ENCODE measurements around the gene TMEM190. TPM values are rescaled to one million over a fixed set of nuclear protein-coding genes. Genes with fewer than 3 reads are reported as not detected.
"Not testable (repeated sequence)": the region's sequence is repeated elsewhere in the genome, so short reads cannot be mapped to it uniquely, and the experiment has no call there.

The TMEM190 gene
- not detected for total RNA-seq

DNA sequence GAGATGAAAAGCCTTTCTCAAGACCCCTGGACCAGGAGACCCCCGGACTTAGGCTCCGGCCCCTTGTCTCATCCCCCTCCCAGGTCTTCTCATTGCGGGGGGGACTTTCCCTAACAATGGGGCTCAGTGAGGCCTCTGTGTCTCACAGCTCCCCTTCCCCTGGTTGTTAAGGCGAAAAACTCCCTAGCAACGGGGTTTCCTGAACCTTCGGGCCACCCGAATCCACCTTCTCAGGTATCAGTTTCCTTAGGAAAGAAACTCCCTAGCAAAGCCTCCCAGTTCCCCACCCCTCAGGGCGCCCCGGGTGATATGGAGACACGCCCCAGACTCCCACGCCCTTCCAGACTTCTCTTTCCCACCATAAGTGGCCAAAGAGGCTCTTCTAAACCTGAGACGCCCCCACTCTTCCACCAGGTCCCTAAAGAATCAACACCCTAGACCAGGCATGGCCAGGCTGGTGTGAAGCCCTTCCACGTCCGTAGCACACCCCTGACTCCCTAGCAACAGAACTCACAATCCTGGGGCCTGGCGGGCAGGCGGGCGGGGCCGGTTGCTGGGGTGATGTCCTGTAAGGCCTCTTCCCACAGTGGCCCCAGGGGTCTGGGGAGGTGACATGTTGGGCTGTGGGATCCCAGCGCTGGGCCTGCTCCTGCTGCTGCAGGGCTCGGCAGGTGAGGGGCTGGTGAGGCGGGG, at the start of gene TMEM190:
Gene TMEM190 (plus strand): TSS at position 586 of the 693 bp plus-strand sequence. CDS start 28 bp downstream, at position 614.
- no peaks in the 10 kb centered on the region for H3K9me3 ChIP-seq
- no peaks in the 10 kb centered on the region for H3K36me3 ChIP-seq
- peaks cover 51 to 65% (median 63%) of the 10 kb centered on the region in 3 donors for H3K27me3 ChIP-seq
- intact Hi-C loops (cut with DNase I; ENCODE audit: low total_unique reads) = no loop called here
- H3K27ac ChIP-seq = no peak within 1 kb of the TSS
- H3K4me1 ChIP-seq = no peaks in the 10 kb centered on the region
- ATAC-seq = no peak
- no peak within 1 kb of the TSS for H3K4me3 ChIP-seq
- TF ChIP-seq POLR2A (IDR thresholded peaks at IDR 0.05) = no peak
- TF ChIP-seq, protein P1, sequence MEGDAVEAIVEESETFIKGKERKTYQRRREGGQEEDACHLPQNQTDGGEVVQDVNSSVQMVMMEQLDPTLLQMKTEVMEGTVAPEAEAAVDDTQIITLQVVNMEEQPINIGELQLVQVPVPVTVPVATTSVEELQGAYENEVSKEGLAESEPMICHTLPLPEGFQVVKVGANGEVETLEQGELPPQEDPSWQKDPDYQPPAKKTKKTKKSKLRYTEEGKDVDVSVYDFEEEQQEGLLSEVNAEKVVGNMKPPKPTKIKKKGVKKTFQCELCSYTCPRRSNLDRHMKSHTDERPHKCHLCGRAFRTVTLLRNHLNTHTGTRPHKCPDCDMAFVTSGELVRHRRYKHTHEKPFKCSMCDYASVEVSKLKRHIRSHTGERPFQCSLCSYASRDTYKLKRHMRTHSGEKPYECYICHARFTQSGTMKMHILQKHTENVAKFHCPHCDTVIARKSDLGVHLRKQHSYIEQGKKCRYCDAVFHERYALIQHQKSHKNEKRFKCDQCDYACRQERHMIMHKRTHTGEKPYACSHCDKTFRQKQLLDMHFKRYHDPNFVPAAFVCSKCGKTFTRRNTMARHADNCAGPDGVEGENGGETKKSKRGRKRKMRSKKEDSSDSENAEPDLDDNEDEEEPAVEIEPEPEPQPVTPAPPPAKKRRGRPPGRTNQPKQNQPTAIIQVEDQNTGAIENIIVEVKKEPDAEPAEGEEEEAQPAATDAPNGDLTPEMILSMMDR (IDR thresholded peaks at IDR 0.05 in 4 of 5, conservative IDR thresholded peaks at IDR 0.05 in 1 of 5) = no peak
- no peak for DNase-seq
- in situ Hi-C loops (cut with MboI; ENCODE audit: low sequenced_read_pairs in 4 of 4) = loop anchor here in 1 of 4 donors (10.0 kb wide), 1 partner anchor 288 kb away; no protein-coding TSS in a partner anchor

DNA sequence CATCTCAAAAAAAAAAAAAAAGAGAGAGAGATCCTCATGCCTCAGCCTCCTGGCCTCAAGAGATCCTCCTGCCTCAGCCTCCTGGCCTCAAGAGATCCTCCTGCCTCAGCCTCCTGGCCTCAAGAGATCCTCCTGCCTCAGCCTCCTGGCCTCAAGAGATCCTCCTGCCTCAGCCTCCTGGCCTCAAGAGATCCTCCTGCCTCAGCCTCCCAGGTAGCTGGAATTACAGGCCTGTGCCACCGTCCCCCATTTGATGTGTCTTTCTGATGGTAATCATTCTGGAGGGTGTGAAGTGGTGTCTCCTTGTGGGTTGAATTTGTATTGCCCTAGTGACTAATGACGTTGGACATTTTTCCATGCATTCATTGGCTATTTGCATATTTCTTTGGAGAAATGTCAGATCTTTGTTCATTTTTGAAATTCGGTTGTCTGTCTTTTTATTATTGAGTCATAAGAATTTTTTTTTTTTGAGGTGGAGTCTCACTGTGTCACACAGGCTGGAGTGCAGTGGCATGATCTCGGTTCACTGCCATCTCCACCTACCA, 47.8 kb upstream of the TMEM190 start:
- H3K9me3 ChIP-seq; H3K4me1 ChIP-seq; intact Hi-C loops (cut with DNase I; ENCODE audit: low total_unique reads): not testable (repeated sequence)

DNA sequence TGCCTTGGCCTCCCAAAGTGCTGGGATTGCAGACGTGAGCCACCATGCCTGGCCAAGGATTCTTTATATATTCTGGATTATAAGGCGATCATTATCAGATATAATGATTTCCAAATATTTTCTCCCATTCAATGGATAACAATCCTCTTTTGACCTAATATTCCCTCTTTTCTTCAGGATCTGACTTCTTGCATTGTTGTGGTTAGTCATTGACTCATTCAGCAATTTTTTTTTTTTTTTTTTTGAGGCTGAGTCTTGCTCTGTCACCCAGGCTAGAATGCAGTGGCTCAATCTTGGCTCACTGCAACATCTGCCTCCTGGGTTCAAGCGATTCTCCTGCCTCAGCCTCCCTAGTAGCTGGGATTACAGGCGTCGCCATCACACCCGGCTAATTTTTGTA, 46.8 kb upstream of the TMEM190 start:
- in situ Hi-C loops (cut with MboI; ENCODE audit: low sequenced_read_pairs in 4 of 4); H3K9me3 ChIP-seq; DNase-seq; H3K4me3 ChIP-seq; H3K27ac ChIP-seq; intact Hi-C loops (cut with DNase I; ENCODE audit: low total_unique reads); H3K4me1 ChIP-seq; ATAC-seq; H3K36me3 ChIP-seq: not testable (repeated sequence)
- peaks cover 3 to 12% (median 6%) of the 10 kb centered on the region in 3 donors for H3K27me3 ChIP-seq

More for the DNA sequence above, 47.8 kb upstream of the TMEM190 start:
- H3K4me3 ChIP-seq; in situ Hi-C loops (cut with MboI; ENCODE audit: low sequenced_read_pairs in 4 of 4); ATAC-seq; H3K27me3 ChIP-seq; H3K27ac ChIP-seq; DNase-seq; H3K36me3 ChIP-seq: not testable (repeated sequence)

DNA sequence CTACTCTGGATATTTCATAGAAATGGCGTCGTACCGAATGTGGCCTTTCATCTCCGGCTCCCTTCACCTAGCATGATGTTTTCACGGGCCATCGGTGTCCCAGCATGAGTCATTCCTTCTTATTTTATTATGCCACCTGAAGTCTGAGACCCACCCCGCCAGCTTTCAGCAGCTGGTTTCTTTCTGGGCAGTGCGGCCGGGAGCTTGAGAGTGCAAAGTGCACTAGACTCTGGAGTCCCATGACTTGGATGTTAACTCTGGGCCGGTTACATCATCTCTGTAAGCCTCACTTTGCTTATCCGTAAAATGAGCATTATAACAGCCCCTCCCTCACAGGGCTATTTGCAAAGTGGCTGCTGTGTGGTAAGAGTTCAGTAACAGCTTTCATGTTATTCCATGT, 42.8 kb upstream of the TMEM190 start:
- in situ Hi-C loops (cut with MboI; ENCODE audit: low sequenced_read_pairs in 4 of 4) = no loop called here
- no peak overlapping the region for H3K27ac ChIP-seq
- H3K4me3 ChIP-seq = no peak overlapping the region
- DNase-seq = no peak
- H3K4me1 ChIP-seq = peaks cover 4 to 5% of the 10 kb centered on the region in 2 donors
- no peaks in the 10 kb centered on the region for H3K9me3 ChIP-seq
- ATAC-seq = no peak
- intact Hi-C loops (cut with DNase I; ENCODE audit: low total_unique reads) = no loop called here
- peaks cover 3 to 16% (median 14%) of the 10 kb centered on the region in 3 donors for H3K27me3 ChIP-seq
- H3K36me3 ChIP-seq = no peaks in the 10 kb centered on the region
- TF ChIP-seq POLR2A (IDR thresholded peaks at IDR 0.05) = no peak
- TF ChIP-seq, protein P1 (IDR thresholded peaks at IDR 0.05 in 4 of 5, conservative IDR thresholded peaks at IDR 0.05 in 1 of 5) = no peak

DNA sequence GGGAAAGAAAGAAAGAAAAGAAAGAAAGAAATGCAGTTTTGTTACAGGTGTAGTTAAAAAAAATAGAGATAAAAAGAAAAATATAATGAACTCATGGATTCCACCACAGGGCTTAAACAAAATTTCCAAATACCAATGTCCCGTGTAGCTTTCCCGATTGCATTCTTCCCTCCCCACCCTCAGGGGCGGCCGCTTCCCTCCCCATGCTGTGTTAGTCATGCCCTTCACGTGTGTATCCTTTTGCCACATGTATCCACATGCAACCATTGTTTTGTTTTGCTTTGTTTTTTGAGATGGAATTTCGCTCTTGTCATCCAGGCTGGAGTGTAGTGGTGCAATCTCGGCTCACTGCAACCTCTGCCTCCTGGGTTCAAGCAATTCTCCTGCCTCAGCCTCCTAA, 40.5 kb upstream of the TMEM190 start:
- no peaks in the 10 kb centered on the region for H3K9me3 ChIP-seq
- H3K4me1 ChIP-seq = peaks cover 12 to 15% of the 10 kb centered on the region in 2 donors
- no peak overlapping the region for H3K4me3 ChIP-seq
- H3K27ac ChIP-seq = no peak overlapping the region
- intact Hi-C loops (cut with DNase I; ENCODE audit: low total_unique reads) = no loop called here
- DNase-seq (no peak), ATAC-seq (no peak)
- no peaks in the 10 kb centered on the region for H3K36me3 ChIP-seq
- no peak for TF ChIP-seq POLR2A (IDR thresholded peaks at IDR 0.05)
- TF ChIP-seq, protein P1 (IDR thresholded peaks at IDR 0.05 in 4 of 5, conservative IDR thresholded peaks at IDR 0.05 in 1 of 5) = no peak
- peaks cover 3 to 16% (median 14%) of the 10 kb centered on the region in 3 donors for H3K27me3 ChIP-seq
- in situ Hi-C loops (cut with MboI; ENCODE audit: low sequenced_read_pairs in 4 of 4) = no loop called here
